GM10266 (cell line): ENCODE results near the gene BBS10.
A peak's percentile ranks its signal among the peaks of the same experiment; 100 is the strongest.

Source experiments
- DNase-seq: peaks from one replicate; pipeline ENCODE4 v3.0.0; 2012; ENCODE audit errors: extremely low spot score
- TF ChIP-seq, protein P1 (sequence below): IDR thresholded peaks from 2 replicates; pipeline ENCODE4 v1.5.1; 2012; ENCODE audit warnings: mild to moderate bottlenecking, low read depth; ENCODE audit not compliant: control insufficient read depth, insufficient read depth; ENCODE audit errors: missing control alignments

BBS10 gene

DNA sequence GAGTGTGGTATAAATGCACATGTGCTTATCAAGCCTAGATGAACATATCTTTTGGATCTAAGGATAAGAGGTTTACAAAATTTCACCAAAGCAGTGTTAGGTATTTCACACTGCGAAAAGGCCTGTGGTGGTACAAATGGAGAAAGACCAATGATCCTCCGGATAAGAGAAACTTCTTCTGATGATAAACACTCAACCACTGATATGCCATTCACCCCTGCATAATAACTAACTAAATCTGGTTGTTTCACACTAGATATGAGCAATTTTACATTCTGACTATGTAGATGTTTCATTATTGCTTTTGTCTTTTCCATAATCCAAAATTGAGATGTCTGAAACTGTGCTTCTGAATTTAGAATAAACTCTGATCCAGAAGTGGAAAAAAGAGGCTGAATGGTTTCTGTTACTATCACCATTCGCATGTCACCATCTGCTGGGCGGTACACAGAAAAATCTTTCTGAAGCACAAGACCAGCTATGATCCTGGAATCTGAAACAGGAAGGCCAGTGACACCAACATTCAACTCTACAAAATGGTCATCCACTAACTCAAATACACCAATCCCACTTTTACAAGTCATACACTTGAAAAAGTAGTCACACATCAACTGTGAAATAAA is 1.3 kb downstream of the BBS10 start:
- DNase-seq = no peak
- TF ChIP-seq, protein P1, sequence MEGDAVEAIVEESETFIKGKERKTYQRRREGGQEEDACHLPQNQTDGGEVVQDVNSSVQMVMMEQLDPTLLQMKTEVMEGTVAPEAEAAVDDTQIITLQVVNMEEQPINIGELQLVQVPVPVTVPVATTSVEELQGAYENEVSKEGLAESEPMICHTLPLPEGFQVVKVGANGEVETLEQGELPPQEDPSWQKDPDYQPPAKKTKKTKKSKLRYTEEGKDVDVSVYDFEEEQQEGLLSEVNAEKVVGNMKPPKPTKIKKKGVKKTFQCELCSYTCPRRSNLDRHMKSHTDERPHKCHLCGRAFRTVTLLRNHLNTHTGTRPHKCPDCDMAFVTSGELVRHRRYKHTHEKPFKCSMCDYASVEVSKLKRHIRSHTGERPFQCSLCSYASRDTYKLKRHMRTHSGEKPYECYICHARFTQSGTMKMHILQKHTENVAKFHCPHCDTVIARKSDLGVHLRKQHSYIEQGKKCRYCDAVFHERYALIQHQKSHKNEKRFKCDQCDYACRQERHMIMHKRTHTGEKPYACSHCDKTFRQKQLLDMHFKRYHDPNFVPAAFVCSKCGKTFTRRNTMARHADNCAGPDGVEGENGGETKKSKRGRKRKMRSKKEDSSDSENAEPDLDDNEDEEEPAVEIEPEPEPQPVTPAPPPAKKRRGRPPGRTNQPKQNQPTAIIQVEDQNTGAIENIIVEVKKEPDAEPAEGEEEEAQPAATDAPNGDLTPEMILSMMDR = peak; percentile 46

GRCh38 chr12:76346236-76346635 is 2.0 kb downstream of the BBS10 start:
- TF ChIP-seq, protein P1 = no peak
- no peak for DNase-seq

GRCh38 chr12:76345569-76345968 is 2.6 kb downstream of the BBS10 start:
- TF ChIP-seq, protein P1 = no peak
- no peak for DNase-seq

GRCh38 chr12:76341436-76342030 is 6.7 kb downstream of the BBS10 start:
- TF ChIP-seq, protein P1 = no peak
- DNase-seq = no peak

GRCh38 chr12:76340680-76341435 is 7.4 kb downstream of the BBS10 start:
- TF ChIP-seq, protein P1 = no peak

DNA sequence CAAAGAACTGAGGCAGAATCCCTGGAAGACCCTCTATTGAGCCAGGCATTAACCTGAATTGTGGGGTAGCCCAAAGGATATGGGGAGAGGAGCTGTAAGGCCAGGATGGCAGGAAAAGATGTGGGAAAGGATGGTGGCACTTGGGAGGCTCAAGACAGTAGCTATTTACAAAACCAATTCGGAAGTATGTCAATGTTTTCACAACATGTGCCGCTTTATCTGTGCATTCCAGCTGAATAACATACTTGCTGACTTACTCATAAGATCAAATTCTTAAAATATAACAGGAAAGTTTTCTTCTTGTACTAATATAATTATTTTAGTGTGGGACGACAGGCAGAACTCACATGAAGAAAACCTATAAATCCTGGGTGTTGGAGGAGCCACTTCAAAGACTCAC is 10.6 kb downstream of the BBS10 start:
- DNase-seq = no peak

More at GRCh38 chr12:76340680-76341435, 7.4 kb downstream of the BBS10 start:
- no peak for DNase-seq

More for the DNA sequence above, 10.6 kb downstream of the BBS10 start:
- TF ChIP-seq, protein P1 = no peak
